IPS DF 6.9 (cell line): ENCODE data around the gene TWIST2.

Source experiments
- DNase-seq: peaks from one replicate; pipeline ENCODE4 v3.0.0-alpha.2; 2013; ENCODE audit warnings: low read depth, low spot score
- H3K27ac ChIP-seq: one replicate; pipeline ENCODE4 v1.5.1; 2013; ENCODE audit warnings: low read length, control low read depth
- H3K27me3 ChIP-seq: 2 replicates; pipeline ENCODE4 v1.6.1; 2013; ENCODE audit warnings: mild to moderate bottlenecking, low read length; ENCODE audit not compliant: control insufficient read depth, insufficient read depth
- H3K36me3 ChIP-seq: 2 replicates; pipeline ENCODE4 v1.6.1; 2013; ENCODE audit warnings: low read length; ENCODE audit not compliant: control insufficient read depth, insufficient read depth
- H3K4me1 ChIP-seq: 2 replicates; pipeline ENCODE4 v1.6.1; 2013; ENCODE audit warnings: low read length; ENCODE audit not compliant: control insufficient read depth, insufficient read depth
- H3K4me3 ChIP-seq: 2 replicates; pipeline ENCODE4 v1.5.1; 2013; ENCODE audit warnings: mild to moderate bottlenecking, low read length
- H3K9me3 ChIP-seq: 2 replicates; pipeline ENCODE4 v1.6.1; 2013; ENCODE audit warnings: low read length, inconsistent platforms; ENCODE audit not compliant: control insufficient read depth, insufficient read depth
- WGBS: extraction: QIAGEN DNeasy Blood & Tissue Kit; methylation state at CpG from one replicate; pipeline ENCODE4 v1.1.7; 2013; ENCODE audit warnings: mixed read lengths, missing lambda C conversion rate; ENCODE audit not compliant: insufficient read length, insufficient coverage; 5-methylcytosine and 5-hydroxymethylcytosine counted together

Gene TWIST2

DNA sequence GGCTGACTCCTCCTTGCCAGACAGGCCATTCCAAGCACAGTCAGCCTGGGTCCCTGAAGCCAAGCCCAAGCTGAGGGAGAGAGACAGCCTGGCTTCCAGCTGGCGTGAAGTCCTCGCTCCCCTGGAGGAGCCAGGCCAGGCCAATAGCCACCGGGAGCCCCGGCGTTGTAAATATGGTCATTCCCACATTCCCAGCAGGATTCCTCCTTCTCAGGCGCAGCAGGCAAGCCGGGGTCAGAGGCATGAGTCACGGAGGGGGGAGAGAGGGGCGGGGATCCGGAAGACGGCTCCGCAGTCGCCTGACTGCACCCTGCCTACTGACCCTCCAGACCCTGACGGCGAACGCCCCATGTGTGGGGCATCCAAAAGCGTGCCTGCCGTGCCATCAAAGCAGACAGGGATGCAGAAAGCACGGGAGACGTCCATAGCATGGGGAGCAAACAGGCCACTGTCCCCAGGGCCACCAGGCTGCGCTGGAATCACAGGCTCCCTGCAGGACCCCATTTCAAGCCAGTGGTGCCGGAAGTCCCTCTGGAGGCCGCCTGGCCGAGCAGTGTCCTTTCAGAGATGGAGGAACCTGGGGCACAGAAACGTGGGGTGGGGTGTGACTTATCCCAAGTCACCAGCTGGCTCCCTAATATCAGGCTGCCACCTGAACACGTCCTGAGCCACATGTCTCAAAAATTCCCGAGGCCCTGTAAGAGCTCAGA, 48.2 kb downstream of the TWIST2 start:
- Histone ChIP-seq H3K36me3 (no peaks in the 10 kb centered on the region), H3K9me3 (peaks cover 34% of the 10 kb centered on the region), H3K27ac (no peak overlapping the region), H3K4me1 (no peaks in the 10 kb centered on the region), H3K27me3 (no peaks in the 10 kb centered on the region), H3K4me3 (no peak overlapping the region)
- DNase-seq = no peak
- WGBS = no CpG with 5 or more reads among the region's 27 CpGs

DNA sequence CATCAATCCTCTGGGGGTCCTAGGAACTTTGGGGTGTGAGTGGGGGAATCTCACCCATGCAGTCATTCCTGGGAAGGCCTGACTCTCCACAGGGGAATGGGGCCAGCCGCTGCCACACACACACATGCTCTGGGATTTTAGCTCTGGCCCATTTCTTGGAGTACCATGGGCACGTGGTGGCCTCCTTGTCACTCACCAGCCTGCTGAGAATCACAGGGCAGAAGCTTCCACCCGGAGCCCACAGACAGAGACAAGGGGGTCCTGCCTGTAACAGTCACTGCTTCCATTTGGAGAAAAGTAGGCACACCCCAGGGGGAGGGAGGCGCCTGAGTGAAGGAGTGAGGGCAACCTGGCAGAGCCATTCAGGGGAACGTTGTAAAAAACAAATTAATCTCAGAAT, 48.8 kb downstream of the TWIST2 start:
- H3K4me1 ChIP-seq = no peaks in the 10 kb centered on the region
- no peak overlapping the region for H3K27ac ChIP-seq
- WGBS = no CpG with 5 or more reads among the region's 5 CpGs
- no peaks in the 10 kb centered on the region for H3K36me3 ChIP-seq
- DNase-seq = no peak
- H3K4me3 ChIP-seq = no peak overlapping the region
- peaks cover 29% of the 10 kb centered on the region for H3K9me3 ChIP-seq
- no peaks in the 10 kb centered on the region for H3K27me3 ChIP-seq

DNA sequence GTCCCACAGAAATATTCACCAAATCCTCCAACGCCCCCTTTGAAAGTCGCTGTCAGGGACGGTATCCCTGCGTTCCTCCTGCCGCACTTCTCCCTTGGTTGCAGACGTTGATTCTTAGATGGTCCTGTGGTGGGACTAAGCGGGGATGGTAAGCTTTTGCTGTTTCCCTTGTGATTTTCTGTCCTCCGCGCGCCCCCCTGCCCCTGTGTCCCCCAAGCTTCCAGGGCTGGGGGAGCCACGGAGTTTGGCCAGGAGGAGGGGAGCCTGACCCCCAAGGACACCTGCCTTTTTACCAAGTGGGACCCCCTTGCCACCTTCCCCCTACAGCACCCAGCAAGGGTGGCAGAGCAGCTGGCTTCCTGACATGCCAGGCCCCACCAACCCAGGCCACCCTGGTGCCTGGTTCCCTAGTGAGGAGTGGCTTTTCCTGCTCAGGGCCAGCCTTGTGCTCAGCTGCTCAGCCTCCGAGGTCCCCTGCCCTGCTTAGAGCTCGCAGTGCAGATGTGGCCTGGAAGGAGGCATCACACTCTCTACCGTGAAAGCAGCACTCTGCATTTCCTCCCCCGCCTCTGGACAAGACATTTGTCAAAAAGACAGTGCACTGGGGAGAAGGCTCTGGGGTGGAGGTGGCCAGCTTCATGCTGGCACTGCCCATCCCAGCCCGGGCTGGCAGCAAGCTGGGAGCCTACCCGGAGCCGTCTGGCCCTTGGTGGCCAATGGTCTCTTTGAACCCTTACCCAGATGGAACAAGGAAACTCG, 49.4 kb downstream of the TWIST2 start:
- H3K27me3 ChIP-seq = no peaks in the 10 kb centered on the region
- H3K9me3 ChIP-seq = peaks cover 27% of the 10 kb centered on the region
- no peak overlapping the region for H3K27ac ChIP-seq
- no CpG with 5 or more reads among the region's 19 CpGs for WGBS
- no peaks in the 10 kb centered on the region for H3K4me1 ChIP-seq
- H3K36me3 ChIP-seq = no peaks in the 10 kb centered on the region
- no peak overlapping the region for H3K4me3 ChIP-seq
- DNase-seq = no peak

DNA sequence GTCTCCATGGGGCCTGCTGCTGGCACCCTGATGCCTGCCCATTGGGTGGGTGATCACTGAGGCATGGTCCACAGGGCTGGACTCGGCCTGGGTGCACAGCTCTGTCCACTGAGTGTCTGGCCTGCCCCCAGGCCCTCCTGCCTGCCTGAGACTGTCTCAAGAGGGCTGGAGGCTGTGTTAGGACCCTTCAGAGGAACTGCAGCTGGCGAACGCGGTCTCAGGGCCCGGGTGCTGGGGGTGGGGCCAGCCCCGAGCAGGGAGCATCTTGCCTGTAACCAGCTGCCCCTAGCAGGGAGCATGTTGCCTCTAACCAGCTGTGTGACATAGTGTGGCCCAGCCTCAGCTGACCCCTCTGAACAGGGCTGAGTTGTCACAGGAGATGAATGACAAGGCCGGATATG, 50.0 kb downstream of the TWIST2 start:
- DNase-seq = no peak
- Histone ChIP-seq H3K4me1 (no peaks in the 10 kb centered on the region), H3K4me3 (no peak overlapping the region), H3K9me3 (peaks cover 25% of the 10 kb centered on the region), H3K36me3 (no peaks in the 10 kb centered on the region), H3K27me3 (no peaks in the 10 kb centered on the region), H3K27ac (no peak overlapping the region)
- no CpG with 5 or more reads among the region's 7 CpGs for WGBS

DNA sequence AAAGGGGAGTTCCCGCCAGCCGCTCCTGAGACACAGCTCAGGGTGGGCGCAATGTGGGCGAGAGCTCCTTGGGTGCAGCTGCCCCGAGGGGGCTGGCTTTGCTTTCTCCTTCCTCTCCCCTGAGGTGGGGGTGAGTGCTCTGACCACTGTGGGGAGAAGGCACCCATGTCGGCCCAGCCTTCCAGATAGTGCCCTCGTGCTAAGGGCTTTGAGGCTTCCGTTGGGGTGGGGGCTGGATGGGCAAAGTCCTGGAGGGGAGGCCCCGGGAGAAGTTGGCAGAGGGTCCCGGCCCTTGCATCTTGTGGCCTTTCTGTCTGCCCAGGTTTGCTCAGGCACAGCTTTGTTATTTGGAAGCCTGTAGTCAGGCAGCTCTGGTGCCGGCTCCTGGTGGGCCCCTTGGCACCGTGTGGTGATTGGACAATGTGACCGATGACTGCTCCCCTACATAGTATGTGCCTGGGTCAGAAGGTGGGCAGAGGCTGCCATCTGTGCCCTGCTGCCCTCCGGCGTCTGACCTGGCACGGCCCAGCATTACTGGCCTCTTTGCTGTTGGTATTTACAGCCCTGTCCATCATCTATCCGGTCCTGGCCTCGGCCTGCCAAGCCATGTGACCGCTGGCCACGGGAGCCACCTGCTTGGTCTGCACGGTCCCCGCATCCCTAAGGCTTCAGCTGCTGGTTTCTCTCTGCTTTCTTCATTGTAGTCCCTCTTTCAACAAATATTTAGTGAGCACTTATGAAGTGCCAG, 50.8 kb downstream of the TWIST2 start:
- Histone ChIP-seq H3K27me3 (no peaks in the 10 kb centered on the region), H3K36me3 (no peaks in the 10 kb centered on the region), H3K9me3 (peaks cover 28% of the 10 kb centered on the region), H3K27ac (no peak overlapping the region), H3K4me3 (no peak overlapping the region), H3K4me1 (no peaks in the 10 kb centered on the region)
- no peak for DNase-seq
- WGBS = no CpG with 5 or more reads among the region's 22 CpGs

DNA sequence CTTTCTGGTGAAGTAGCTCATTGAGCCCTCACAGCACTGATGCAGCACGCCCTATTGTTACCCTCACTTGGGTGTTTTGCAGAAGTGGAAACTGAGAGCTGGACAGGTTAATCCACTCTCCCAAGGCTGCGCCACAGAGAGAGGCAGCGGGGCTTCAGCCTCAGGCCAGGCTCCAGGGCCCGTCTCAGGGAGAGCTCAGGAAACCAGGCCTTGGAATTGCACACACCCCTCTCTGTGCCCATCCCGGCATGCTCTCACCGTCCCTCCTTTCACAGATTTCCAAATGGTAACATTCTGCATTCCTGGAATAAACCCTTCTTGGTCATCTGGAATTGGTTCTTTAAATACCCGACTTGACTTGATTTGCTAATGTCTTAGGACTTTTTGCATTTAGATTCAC, 51.5 kb downstream of the TWIST2 start:
- no peak for DNase-seq
- H3K4me1 ChIP-seq = no peaks in the 10 kb centered on the region
- no peaks in the 10 kb centered on the region for H3K27me3 ChIP-seq
- H3K27ac ChIP-seq = no peak overlapping the region
- H3K4me3 ChIP-seq = no peak overlapping the region
- no CpG with 5 or more reads among the region's 7 CpGs for WGBS
- H3K36me3 ChIP-seq = no peaks in the 10 kb centered on the region
- peaks cover 28% of the 10 kb centered on the region for H3K9me3 ChIP-seq

DNA sequence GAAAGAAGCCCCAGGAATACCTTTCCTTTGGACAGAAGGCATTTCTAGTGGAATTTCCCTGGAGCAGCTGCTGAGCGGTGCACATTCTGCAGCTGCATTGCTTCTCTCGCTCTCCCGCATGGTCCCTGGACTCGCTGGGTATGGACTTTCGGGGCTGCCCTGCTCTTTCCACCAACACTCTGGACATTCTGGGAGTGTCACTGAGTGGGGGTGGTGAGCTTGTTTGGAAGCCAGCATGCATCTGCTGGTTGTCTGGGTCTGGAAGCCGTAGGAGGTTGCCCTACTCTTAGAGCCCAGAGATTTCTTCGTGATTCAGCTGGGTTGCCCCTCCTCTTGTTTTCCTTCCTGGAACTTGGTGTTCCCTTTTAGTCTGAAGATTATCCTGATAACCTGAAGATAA, 52.6 kb downstream of the TWIST2 start:
- Histone ChIP-seq H3K4me3 (no peak overlapping the region), H3K27ac (no peak overlapping the region), H3K36me3 (no peaks in the 10 kb centered on the region), H3K4me1 (no peaks in the 10 kb centered on the region), H3K27me3 (no peaks in the 10 kb centered on the region), H3K9me3 (peaks cover 27% of the 10 kb centered on the region)
- WGBS = no CpG with 5 or more reads among the region's 7 CpGs
- DNase-seq = no peak

DNA sequence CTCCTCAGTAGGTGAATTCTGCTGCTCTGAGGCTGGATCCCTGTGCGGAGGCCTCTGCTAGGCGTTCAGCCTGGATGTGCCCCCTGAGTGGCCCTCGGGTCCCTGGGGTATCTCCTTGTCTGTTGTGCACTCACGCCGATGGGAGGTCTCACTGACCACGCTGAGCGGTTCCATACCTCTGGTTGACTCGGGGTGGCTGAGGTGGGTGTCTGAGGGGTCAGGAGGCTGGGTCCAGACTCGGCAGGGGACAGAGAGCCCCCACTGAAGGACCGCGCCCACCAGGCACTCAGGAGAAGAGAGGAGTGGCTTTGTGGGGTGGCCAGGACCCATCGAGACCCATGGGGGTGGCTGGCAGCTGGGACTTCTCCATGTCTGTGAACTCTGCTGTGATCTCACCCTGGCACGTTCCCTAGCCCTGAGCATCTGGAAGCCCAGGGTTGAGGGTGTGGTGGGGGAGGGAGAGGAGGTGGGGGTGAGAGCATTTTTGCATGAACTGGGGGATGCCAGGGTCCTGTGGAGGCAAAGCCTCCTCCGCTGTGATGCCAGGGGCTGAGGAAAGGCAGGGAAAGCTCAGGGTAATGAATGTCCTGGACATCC, 53.7 kb downstream of the TWIST2 start:
- no peaks in the 10 kb centered on the region for H3K36me3 ChIP-seq
- H3K9me3 ChIP-seq = peaks cover 28% of the 10 kb centered on the region
- no peaks in the 10 kb centered on the region for H3K4me1 ChIP-seq
- WGBS = no CpG with 5 or more reads among the region's 14 CpGs
- no peak overlapping the region for H3K4me3 ChIP-seq
- H3K27me3 ChIP-seq = no peaks in the 10 kb centered on the region
- H3K27ac ChIP-seq = no peak overlapping the region
- DNase-seq = no peak

DNA sequence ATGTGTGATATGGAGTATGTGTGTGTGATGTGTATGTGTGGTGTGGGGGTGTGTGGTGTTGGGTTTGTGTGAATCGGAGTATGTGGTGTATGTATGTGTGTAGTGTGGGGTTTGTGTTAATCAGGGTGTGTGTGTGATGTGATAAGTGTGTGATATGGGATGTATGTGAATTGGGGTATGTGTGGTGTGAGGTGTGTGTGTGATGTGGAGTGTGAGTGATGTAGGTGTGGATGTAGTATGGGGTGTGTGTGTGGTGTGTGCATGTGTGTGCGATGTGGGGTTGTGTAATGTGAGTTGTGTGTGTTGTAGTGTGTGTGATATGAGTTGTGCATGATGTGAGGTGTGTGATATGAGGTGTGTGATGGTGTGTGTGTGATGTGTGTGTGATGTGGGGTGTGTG, 54.4 kb downstream of the TWIST2 start:
- H3K27ac ChIP-seq = no peak overlapping the region
- H3K27me3 ChIP-seq = no peaks in the 10 kb centered on the region
- DNase-seq = no peak
- WGBS = 100% methylated on average over 2 of the region's 2 CpGs
- H3K9me3 ChIP-seq = peaks cover 30% of the 10 kb centered on the region
- no peaks in the 10 kb centered on the region for H3K4me1 ChIP-seq
- no peaks in the 10 kb centered on the region for H3K36me3 ChIP-seq
- H3K4me3 ChIP-seq = no peak overlapping the region

DNA sequence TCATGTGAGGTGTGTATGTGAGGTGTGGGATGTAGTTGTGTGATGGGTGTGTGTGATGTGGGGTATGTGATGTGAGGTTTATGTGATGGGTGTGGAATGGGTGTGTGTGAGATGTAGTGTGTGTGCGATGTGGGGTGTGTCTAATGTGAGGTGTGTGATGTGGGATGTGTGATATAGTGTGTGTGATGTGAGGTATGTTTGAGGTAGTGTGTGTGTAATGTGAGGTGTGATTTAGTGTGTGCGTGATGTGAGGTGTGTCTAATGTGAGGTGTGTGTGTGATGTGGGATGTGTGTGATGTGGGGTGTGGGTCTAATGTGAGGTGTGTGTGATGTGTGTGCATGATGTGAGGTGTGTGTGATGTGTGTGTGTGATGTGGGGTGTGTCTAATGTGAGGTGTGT, 55.3 kb downstream of the TWIST2 start:
- H3K4me1 ChIP-seq = no peaks in the 10 kb centered on the region
- H3K27me3 ChIP-seq = no peaks in the 10 kb centered on the region
- H3K36me3 ChIP-seq = no peaks in the 10 kb centered on the region
- DNase-seq = no peak
- no peak overlapping the region for H3K4me3 ChIP-seq
- peaks cover 27% of the 10 kb centered on the region for H3K9me3 ChIP-seq
- no peak overlapping the region for H3K27ac ChIP-seq
- 100% methylated on average over 2 of the region's 2 CpGs for WGBS
